GM10847 (cell line): ENCODE data around the gene TUBB4B.

Experiments
- POLR2A ChIP-seq: IDR thresholded peaks from 2 replicates; pipeline ENCODE4 v1.6.1; 2011; ENCODE audit not compliant: insufficient read length; ENCODE audit errors: extremely low read depth

The TUBB4B gene

GRCh38 chr9:137251490-137252268 is 10.6 kb downstream of the TUBB4B start:
- no peak for TF ChIP-seq POLR2A

DNA sequence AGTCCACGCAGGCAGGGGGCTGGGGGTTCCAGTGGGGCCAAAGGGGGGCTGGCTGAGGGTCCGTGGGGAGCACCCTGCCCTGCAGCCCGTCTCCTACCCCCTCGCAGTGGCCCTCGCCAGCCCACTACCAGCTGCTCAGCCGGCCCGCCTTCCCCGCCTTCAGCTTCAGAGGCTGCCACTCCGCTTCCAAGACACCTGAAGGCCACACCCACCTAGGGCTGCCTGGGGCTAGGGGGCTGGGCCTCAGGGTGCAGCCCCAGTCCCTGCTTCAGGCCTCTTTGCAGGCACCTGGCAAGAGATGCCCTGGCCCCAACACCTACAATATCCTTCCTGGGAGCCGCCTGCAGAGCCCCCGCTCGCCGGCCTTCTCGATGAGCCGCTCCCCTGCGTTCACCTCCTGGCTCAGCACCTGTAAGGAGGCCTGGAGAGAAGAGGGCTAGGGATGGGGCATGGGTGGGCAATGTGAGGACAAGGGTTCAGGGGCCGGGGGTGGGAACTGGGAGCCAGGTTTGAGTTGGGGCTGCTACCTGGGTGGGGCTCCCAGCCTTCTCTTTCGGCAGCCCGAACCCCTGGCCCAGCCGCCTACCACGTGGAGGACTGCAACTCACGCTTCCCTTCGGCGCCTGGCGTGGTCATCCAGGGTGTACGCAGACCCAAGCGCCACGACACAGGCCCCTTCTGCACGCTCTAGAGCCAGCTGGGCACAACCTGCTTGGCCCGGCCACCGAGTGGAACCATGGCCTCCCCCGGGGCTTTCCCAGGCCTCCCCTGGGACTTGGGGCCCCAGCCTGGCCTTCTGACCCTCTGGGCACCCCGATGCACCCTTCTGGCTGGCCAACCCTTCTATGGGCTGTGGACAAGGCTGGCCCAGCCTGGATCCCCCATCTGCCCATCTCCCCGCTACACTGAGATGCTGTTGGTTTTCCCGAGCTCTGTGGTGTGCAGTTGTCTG is 11.7 kb downstream of the TUBB4B start:
- TF ChIP-seq POLR2A, result no peak

GRCh38 chr9:137253717-137254623 is 12.9 kb downstream of the TUBB4B start:
- no peak for TF ChIP-seq POLR2A

DNA sequence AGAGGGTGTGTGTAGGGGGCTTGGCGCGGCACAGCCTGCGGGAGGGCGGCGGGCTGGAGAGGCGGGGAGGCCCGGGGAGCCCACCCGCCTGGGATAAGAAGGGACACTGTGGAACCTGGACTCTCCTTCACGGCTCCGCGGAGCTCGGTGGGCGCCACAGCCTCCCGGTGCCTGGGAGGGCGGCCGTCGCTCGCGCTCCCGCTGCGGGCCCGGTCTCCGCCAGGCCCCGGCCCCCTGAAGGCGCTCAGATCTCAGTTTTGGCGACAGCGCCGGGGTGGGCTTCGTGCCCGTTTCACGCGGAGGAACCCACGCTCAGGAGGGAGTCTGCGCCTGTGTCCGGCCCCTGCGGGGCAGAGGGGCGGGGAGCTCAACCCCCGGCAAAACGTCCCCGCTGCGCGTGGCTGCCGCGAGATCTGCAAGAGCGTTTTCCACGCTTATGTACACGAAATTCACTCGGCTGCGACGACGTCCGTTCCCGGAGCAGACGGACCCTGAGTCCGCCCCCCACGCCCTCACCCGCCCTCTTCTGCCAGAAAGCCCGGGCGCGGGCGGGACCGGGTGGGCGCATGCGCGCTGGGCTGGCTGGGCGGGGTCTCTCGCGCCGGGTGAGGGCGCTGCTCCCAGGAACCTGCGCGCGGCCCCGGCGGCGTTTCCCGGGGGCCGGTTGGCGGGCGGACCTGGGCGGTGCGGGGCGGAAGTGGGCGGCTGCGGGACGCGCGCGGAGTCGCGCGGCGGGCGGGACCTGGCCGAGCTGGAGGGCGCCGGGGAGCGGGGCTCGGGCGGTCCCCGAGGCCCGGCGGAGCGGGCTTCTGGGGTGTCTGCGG is 13.7 kb downstream of the TUBB4B start, which contains the start of gene NELFB:
TSS of gene NELFB (plus strand) at position 704 of the 824 bp plus-strand sequence.
- peak; percentile 72 for TF ChIP-seq POLR2A

GRCh38 chr9:137255448-137256114 is 14.5 kb downstream of the TUBB4B start:
- TF ChIP-seq POLR2A, result no peak

GRCh38 chr9:137256362-137256761 is 15.3 kb downstream of the TUBB4B start:
- TF ChIP-seq POLR2A, result no peak

- TF ChIP-seq POLR2A, result no peak
These were observed 15.8 kb downstream of the TUBB4B start for GRCh38 chr9:137256856-137257255.

DNA sequence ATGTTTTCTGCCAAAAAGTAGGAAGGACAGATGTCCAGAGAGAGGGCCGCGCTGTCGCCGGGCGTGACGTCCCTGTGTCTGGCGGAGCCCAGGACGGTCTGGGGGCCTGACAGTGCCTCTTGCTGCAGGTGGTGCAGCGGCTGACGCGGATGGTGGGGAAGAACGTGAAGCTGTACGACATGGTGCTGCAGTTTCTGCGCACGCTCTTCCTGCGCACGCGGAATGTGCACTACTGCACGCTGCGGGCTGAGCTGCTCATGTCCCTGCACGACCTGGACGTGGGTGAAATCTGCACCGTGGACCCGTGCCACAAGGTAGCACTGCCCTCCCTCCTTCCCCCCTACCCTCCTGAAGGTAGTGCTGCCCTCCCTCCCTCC is 21.8 kb downstream of the TUBB4B start:
- no peak for TF ChIP-seq POLR2A

GRCh38 chr9:137263506-137263905 is 22.4 kb downstream of the TUBB4B start:
- TF ChIP-seq POLR2A, result no peak

- TF ChIP-seq POLR2A, result no peak
These were observed 23.0 kb downstream of the TUBB4B start for GRCh38 chr9:137264067-137264466.

DNA sequence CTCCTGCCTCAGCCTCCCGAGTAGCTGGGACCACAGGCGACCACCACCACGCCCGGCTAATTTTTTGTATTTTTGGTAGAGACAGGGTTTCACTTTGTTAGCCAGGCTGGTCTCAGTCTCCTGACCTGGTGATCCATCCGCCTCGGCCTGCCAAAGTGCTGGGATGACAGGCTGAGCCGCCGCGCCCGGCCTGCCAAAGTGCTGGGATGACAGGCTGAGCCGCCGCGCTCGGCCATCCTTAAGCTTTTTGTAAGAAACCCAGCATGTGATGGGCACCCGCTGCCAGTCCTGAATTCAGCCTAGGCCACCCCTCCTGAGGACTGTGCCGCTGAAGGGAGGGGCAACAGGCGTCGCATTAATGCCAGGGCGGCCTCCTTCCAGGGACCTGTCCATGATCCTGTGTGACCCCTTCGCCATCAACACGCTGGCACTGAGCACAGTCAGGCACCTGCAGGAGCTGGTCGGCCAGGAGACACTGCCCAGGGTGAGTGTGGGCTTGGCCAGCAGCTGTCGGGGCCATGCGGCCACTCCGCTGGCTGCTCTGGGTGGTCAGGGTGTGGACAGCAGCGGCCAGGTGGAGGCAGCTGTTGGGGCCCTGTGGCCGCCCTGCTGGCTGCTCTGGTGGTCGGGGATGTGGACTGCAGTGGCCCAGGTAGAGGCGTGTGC is 24.5 kb downstream of the TUBB4B start:
- TF ChIP-seq POLR2A, result no peak

DNA sequence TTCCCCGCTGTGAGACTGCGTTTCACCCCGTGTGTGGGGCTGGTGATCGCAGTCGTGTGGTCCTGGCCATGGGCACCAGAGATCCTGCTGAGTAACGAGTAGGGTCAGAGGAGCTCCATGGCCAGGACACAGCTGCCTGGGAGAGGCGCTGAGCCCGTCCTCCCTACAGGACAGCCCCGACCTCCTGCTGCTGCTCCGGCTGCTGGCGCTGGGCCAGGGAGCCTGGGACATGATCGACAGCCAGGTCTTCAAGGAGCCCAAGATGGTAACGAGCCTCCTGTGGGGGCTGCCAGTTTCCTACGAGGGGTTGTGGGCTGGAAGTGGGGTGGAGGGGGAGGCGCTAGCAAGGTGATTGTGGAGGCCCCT is 25.1 kb downstream of the TUBB4B start:
- no peak for TF ChIP-seq POLR2A
